Colon (tissue), 2 donors: ENCODE data around the gene FAM120C.

ENCODE experiments used
- FAIRE-seq: peaks from 2 replicates; lab custom pipeline; 2012; peaks lifted over from hg19 to GRCh38; lab: Jason Lieb, UNC
- donor health status: control.
- donor health status: control.

Gene FAM120C

GRCh38 chrX:54171091-54171490 lies 12.0 kb downstream of the FAM120C start:
- no peak for FAIRE-seq

GRCh38 chrX:54166915-54167314 lies 16.1 kb downstream of the FAM120C start:
- no peak for FAIRE-seq

- FAIRE-seq: no peak
These were observed 25.5 kb downstream of the FAM120C start for GRCh38 chrX:54157561-54157960.

- no peak for FAIRE-seq
These were observed 48.8 kb downstream of the FAM120C start for GRCh38 chrX:54134269-54134668.

- no peak for FAIRE-seq
These were observed 66.7 kb downstream of the FAM120C start for GRCh38 chrX:54116391-54116790.

- no peak for FAIRE-seq
These were observed 89.5 kb downstream of the FAM120C start for GRCh38 chrX:54093571-54093970.

- FAIRE-seq: no peak
These were observed 89.9 kb downstream of the FAM120C start for GRCh38 chrX:54093159-54093558.

- FAIRE-seq: no peak
These were observed 92.2 kb downstream of the FAM120C start for GRCh38 chrX:54090880-54091279.

- FAIRE-seq: no peak
These were observed 93.9 kb downstream of the FAM120C start for GRCh38 chrX:54089191-54089590.

- no peak for FAIRE-seq
These were observed 95.4 kb downstream of the FAM120C start for GRCh38 chrX:54087661-54088060.

GRCh38 chrX:54085666-54086065 lies 97.4 kb downstream of the FAM120C start:
- FAIRE-seq: no peak

GRCh38 chrX:54076903-54077302 lies 106.2 kb downstream of the FAM120C start:
- no peak for FAIRE-seq

- FAIRE-seq: no peak
These were observed 108.2 kb downstream of the FAM120C start for GRCh38 chrX:54074826-54075225.

- no peak for FAIRE-seq
These were observed 115.3 kb downstream of the FAM120C start for GRCh38 chrX:54067766-54068165.

GRCh38 chrX:54066841-54067240 lies 116.2 kb downstream of the FAM120C start:
- no peak for FAIRE-seq

GRCh38 chrX:54064564-54064963 lies 118.5 kb downstream of the FAM120C start:
- no peak for FAIRE-seq

GRCh38 chrX:54063361-54063760 lies 119.7 kb downstream of the FAM120C start:
- no peak for FAIRE-seq

GRCh38 chrX:54049801-54050200 lies 133.3 kb downstream of the FAM120C start:
- no peak for FAIRE-seq

GRCh38 chrX:54048412-54048811 lies 134.6 kb downstream of the FAM120C start:
- FAIRE-seq: no peak

GRCh38 chrX:54045563-54046228 lies 137.4 kb downstream of the FAM120C start:
- no peak for FAIRE-seq

GRCh38 chrX:54044877-54045338 lies 138.1 kb downstream of the FAM120C start:
- no peak for FAIRE-seq

- FAIRE-seq: peak; percentile 57
These were observed 138.8 kb downstream of the FAM120C start, which contains the start of gene PHF8 for GRCh38 chrX:54044126-54044876. Gene PHF8, minus strand, starts transcription at chrX:54044473. Its CDS starts 1,745 bp downstream, at chrX:54042728.

GRCh38 chrX:54043541-54044125 lies 139.4 kb downstream of the FAM120C start:
- FAIRE-seq: no peak
